Measurements from ENCODE around the gene PYCARD. TPM values are rescaled to one million over a fixed set of nuclear protein-coding genes. Genes with fewer than 3 reads are reported as not detected.

PYCARD gene
- total and polyA plus RNA-seq, 7 donors, result 21.0 to 120 (median 24.6) TPM

DNA sequence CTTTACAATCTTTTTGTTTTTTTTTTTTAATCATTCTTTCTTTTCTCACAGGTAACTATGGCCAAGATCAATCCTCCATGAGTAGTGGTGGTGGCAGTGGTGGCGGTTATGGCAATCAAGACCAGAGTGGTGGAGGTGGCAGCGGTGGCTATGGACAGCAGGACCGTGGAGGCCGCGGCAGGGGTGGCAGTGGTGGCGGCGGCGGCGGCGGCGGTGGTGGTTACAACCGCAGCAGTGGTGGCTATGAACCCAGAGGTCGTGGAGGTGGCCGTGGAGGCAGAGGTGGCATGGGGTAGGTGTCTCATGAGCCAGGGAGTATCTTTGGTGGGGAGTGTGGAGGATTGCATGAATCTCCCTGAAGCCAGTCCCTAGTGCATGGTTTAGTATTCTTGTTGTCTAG is 17.7 kb downstream of the PYCARD start:
- no peak for DNase-seq
- H3K4me3 ChIP-seq, result no peak overlapping the region
- TF ChIP-seq POLR2AphosphoS5 (IDR thresholded peaks at IDR 0.05), result no peak
- TF ChIP-seq CTCF (IDR thresholded peaks at IDR 0.05), result no peak
- no peak for TF ChIP-seq EP300 (IDR thresholded peaks at IDR 0.05)
- TF ChIP-seq POLR2A (IDR thresholded peaks at IDR 0.05), result no peak
- H3K9me3 ChIP-seq, result no peaks in the 10 kb centered on the region
- H3K36me3 ChIP-seq, result peaks cover 59 to 77% (median 72%) of the 10 kb centered on the region in 4 donors
- no peak overlapping the region for H3K27ac ChIP-seq
- peaks cover 0 to 37% (median 34%) of the 10 kb centered on the region in 4 donors for H3K4me1 ChIP-seq
- WGBS, 2 donors, result 97% methylated on average over 14 of the region's 14 CpGs
- no peaks in the 10 kb centered on the region for H3K27me3 ChIP-seq
- intact Hi-C loops (cut with DNase I), result loop anchor here (10.0 kb wide), 1 partner anchor 690 kb away; the partner anchor contains the start of gene ZNF267

- H3K36me3 ChIP-seq, result peaks cover 47 to 65% (median 61%) of the 10 kb centered on the region in 4 donors
- no peaks in the 10 kb centered on the region for H3K9me3 ChIP-seq
- intact Hi-C loops (cut with DNase I), result loop anchor here (10.0 kb wide), 1 partner anchor 691 kb away; the partner anchor contains the start of gene ZNF267
- H3K4me3 ChIP-seq, result no peak overlapping the region
- TF ChIP-seq EP300 (IDR thresholded peaks at IDR 0.05) (no peak), POLR2A (IDR thresholded peaks at IDR 0.05) (no peak), CTCF (IDR thresholded peaks at IDR 0.05) (no peak), POLR2AphosphoS5 (IDR thresholded peaks at IDR 0.05) (no peak)
- H3K4me1 ChIP-seq, result peaks cover 0 to 43% (median 40%) of the 10 kb centered on the region in 4 donors
- H3K27me3 ChIP-seq, result no peaks in the 10 kb centered on the region
- WGBS, 2 donors, result 85 to 88% methylated on average over 10 of the region's 10 CpGs
- no peak for DNase-seq
- H3K27ac ChIP-seq, result no peak overlapping the region
Measured at GRCh38 chr16:31183432-31184428, 18.8 kb downstream of the PYCARD start.

GRCh38 chr16:31182391-31182790 is 20.2 kb downstream of the PYCARD start:
- no peak for DNase-seq
- 37 to 41% methylated on average over 7 of the region's 7 CpGs for WGBS, 2 donors
- no peaks in the 10 kb centered on the region for H3K9me3 ChIP-seq
- peaks cover 38 to 52% (median 47%) of the 10 kb centered on the region in 4 donors for H3K36me3 ChIP-seq
- peak overlapping the region in 3 of 4 donors; percentile 91 to 94 (median 93) for H3K4me3 ChIP-seq
- peaks cover 0 to 46% (median 42%) of the 10 kb centered on the region in 4 donors for H3K4me1 ChIP-seq
- no peak for TF ChIP-seq POLR2A (IDR thresholded peaks at IDR 0.05)
- no peaks in the 10 kb centered on the region for H3K27me3 ChIP-seq
- H3K27ac ChIP-seq, result peak overlapping the region in 1 of 4 donors; percentile 31
- intact Hi-C loops (cut with DNase I), result loop anchor here (10.0 kb wide), 1 partner anchor 692 kb away; the partner anchor contains the start of gene ZNF267

DNA sequence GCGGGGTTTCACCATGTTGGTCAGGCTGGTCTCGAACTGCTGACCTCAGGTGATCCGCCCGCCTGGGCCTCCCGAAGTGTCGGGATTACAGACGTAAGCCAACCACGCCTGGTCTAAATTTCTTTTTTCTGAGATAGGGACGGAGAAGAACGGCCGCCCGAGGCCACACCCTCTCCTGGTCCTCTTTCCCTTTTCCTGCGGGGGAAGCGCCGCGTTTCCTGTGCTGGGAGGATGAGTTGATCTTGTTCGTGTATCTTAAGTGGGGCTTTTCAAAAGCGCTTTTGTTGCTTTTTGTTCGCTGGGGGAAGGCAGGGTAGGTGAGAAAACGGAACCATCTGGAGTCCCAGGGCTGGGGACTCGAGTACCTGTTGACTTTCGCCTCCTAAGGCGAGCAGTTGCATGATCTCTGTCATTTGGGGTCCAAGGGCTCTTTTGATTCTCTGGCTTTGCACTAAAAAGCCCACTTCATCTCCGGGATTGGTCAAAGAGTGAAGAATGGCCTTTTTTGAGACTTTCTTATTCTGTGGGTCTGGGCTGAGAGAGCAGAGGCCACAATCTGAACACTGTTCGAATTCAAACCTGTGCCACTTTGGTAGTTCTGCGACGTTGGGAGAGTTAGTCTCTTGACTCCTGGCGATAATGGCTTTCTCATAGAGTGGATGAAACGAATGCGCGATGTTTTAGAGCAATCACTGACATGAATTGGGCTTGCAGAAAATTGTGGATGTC is 21.3 kb downstream of the PYCARD start:
- DNase-seq, result peak; percentile 70

More for the DNA sequence above, 21.3 kb downstream of the PYCARD start:
- no peaks in the 10 kb centered on the region for H3K27me3 ChIP-seq
- 4 to 13% methylated on average over 31 of the region's 31 CpGs for WGBS, 2 donors
- intact Hi-C loops (cut with DNase I), result loop anchor here (10.0 kb wide), 1 partner anchor 694 kb away; the partner anchor contains the start of gene ZNF267
- H3K27ac ChIP-seq, result peak overlapping the region; percentile 93 to 99 (median 98)
- peaks cover 0 to 42% (median 40%) of the 10 kb centered on the region in 4 donors for H3K4me1 ChIP-seq
- H3K36me3 ChIP-seq, result peaks cover 27 to 40% (median 37%) of the 10 kb centered on the region in 4 donors
- no peaks in the 10 kb centered on the region for H3K9me3 ChIP-seq
- no peak for TF ChIP-seq EP300 (IDR thresholded peaks at IDR 0.05)
- no peak for TF ChIP-seq POLR2AphosphoS5 (IDR thresholded peaks at IDR 0.05)
- no peak for TF ChIP-seq POLR2A (IDR thresholded peaks at IDR 0.05)
- no peak for TF ChIP-seq CTCF (IDR thresholded peaks at IDR 0.05)
- peak overlapping the region; percentile 77 to 94 (median 92) for H3K4me3 ChIP-seq
